ENCODE results near the gene DLL3.

- TF ChIP-seq POLR2A (IDR thresholded peaks at IDR 0.05) (no peak), POLR2AphosphoS5 (IDR thresholded peaks at IDR 0.05) (no peak)
- TF ChIP-seq, protein P1, sequence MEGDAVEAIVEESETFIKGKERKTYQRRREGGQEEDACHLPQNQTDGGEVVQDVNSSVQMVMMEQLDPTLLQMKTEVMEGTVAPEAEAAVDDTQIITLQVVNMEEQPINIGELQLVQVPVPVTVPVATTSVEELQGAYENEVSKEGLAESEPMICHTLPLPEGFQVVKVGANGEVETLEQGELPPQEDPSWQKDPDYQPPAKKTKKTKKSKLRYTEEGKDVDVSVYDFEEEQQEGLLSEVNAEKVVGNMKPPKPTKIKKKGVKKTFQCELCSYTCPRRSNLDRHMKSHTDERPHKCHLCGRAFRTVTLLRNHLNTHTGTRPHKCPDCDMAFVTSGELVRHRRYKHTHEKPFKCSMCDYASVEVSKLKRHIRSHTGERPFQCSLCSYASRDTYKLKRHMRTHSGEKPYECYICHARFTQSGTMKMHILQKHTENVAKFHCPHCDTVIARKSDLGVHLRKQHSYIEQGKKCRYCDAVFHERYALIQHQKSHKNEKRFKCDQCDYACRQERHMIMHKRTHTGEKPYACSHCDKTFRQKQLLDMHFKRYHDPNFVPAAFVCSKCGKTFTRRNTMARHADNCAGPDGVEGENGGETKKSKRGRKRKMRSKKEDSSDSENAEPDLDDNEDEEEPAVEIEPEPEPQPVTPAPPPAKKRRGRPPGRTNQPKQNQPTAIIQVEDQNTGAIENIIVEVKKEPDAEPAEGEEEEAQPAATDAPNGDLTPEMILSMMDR (IDR thresholded peaks at IDR 0.05) = no peak
These were observed 6.5 kb upstream of the DLL3 start for GRCh38 chr19:39492225-39492624.
